ENCODE measurements around the gene INSR. TPM values are rescaled to one million over a fixed set of nuclear protein-coding genes. Genes with fewer than 3 reads are reported as not detected.
A peak's percentile ranks its signal among the peaks of the same experiment; 100 is the strongest.

The INSR gene
- total RNA-seq, 1 experiment from 2014 or later: 2.5 TPM

DNA sequence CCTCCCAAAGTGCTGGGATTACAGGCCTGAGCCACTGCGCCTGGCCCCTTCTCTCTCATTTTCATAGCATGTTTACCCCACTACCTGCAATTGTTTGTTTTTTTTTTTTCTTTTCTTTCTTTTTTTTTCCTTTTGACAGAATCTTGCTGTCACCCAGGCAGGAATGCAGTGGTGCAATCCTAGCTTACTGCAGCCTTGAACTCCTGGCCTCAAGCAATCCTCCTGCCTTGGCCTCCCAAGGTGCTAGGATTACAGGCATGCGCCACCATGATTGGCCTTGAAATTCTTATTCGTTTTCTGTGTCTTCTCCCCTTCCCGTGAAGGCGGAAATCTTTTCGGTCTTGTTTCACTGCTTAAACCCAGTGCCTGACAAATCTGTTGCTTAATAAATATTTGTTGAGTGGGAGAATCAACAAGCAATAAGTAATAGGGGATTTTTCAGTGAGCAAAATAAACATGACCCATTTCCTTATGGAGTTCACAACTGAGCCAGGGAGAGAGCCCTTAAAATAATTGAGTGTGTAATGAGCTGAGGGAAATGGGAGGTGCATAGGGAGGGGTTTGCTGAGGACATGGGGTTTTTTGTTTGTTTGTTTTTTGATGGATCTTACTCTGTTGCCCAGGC is 1.8 kb upstream of the INSR start:
- in situ Hi-C loops (cut with HindIII; ENCODE audit: low pct_unique_long_range_greater_than_20kb, low sequenced_read_pairs): no loop called here
- H3K9me3 ChIP-seq (ENCODE audit: control insufficient read depth, insufficient read depth, low read depth, low read length): no peaks in the 10 kb centered on the region
- ATAC-seq (no peak), DNase-seq (ENCODE audit: low read depth, low spot score) (no peak)
- intact Hi-C loops (cut with micrococcal nuclease; ENCODE audit: unreplicated experiment): no loop called here
- no peak overlapping the region for H3K4me3 ChIP-seq (ENCODE audit: low read depth in 2 of 2, low read length in 2 of 2)
- ChIA-PET CTCF (no interaction called here), POLR2A (no interaction called here)
- H3K36me3 ChIP-seq (ENCODE audit: control insufficient read depth, insufficient read depth, low read length): no peaks in the 10 kb centered on the region
- no peak overlapping the region for H3K27ac ChIP-seq (ENCODE audit: low read length)
- BruUV-seq (replicated peaks): no TSS peak
- no peaks in the 10 kb centered on the region for H3K27me3 ChIP-seq (ENCODE audit: control insufficient read depth, insufficient read depth, low read length)
- no peaks in the 10 kb centered on the region for H3K4me1 ChIP-seq (ENCODE audit: control insufficient read depth, insufficient read depth, low read length)
- TF ChIP-seq, protein P1, sequence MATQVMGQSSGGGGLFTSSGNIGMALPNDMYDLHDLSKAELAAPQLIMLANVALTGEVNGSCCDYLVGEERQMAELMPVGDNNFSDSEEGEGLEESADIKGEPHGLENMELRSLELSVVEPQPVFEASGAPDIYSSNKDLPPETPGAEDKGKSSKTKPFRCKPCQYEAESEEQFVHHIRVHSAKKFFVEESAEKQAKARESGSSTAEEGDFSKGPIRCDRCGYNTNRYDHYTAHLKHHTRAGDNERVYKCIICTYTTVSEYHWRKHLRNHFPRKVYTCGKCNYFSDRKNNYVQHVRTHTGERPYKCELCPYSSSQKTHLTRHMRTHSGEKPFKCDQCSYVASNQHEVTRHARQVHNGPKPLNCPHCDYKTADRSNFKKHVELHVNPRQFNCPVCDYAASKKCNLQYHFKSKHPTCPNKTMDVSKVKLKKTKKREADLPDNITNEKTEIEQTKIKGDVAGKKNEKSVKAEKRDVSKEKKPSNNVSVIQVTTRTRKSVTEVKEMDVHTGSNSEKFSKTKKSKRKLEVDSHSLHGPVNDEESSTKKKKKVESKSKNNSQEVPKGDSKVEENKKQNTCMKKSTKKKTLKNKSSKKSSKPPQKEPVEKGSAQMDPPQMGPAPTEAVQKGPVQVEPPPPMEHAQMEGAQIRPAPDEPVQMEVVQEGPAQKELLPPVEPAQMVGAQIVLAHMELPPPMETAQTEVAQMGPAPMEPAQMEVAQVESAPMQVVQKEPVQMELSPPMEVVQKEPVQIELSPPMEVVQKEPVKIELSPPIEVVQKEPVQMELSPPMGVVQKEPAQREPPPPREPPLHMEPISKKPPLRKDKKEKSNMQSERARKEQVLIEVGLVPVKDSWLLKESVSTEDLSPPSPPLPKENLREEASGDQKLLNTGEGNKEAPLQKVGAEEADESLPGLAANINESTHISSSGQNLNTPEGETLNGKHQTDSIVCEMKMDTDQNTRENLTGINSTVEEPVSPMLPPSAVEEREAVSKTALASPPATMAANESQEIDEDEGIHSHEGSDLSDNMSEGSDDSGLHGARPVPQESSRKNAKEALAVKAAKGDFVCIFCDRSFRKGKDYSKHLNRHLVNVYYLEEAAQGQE (IDR thresholded peaks at IDR 0.05; ENCODE audit: insufficient read depth in 1 of 2, low read depth in 2 of 2, low read length in 1 of 2): no peak
- no peak for TF ChIP-seq TCF7L2 (IDR thresholded peaks at IDR 0.05; ENCODE audit: low read depth, low read length)
- TF ChIP-seq, protein P2, sequence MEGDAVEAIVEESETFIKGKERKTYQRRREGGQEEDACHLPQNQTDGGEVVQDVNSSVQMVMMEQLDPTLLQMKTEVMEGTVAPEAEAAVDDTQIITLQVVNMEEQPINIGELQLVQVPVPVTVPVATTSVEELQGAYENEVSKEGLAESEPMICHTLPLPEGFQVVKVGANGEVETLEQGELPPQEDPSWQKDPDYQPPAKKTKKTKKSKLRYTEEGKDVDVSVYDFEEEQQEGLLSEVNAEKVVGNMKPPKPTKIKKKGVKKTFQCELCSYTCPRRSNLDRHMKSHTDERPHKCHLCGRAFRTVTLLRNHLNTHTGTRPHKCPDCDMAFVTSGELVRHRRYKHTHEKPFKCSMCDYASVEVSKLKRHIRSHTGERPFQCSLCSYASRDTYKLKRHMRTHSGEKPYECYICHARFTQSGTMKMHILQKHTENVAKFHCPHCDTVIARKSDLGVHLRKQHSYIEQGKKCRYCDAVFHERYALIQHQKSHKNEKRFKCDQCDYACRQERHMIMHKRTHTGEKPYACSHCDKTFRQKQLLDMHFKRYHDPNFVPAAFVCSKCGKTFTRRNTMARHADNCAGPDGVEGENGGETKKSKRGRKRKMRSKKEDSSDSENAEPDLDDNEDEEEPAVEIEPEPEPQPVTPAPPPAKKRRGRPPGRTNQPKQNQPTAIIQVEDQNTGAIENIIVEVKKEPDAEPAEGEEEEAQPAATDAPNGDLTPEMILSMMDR (IDR thresholded peaks at IDR 0.05): no peak
- TF ChIP-seq POLR2AphosphoS5 (IDR thresholded peaks at IDR 0.05; ENCODE audit: low read depth, low read length): no peak
- TF ChIP-seq SIN3A (IDR thresholded peaks at IDR 0.05; ENCODE audit: borderline replicate concordance, insufficient read depth, low read depth, low read length): no peak

DNA sequence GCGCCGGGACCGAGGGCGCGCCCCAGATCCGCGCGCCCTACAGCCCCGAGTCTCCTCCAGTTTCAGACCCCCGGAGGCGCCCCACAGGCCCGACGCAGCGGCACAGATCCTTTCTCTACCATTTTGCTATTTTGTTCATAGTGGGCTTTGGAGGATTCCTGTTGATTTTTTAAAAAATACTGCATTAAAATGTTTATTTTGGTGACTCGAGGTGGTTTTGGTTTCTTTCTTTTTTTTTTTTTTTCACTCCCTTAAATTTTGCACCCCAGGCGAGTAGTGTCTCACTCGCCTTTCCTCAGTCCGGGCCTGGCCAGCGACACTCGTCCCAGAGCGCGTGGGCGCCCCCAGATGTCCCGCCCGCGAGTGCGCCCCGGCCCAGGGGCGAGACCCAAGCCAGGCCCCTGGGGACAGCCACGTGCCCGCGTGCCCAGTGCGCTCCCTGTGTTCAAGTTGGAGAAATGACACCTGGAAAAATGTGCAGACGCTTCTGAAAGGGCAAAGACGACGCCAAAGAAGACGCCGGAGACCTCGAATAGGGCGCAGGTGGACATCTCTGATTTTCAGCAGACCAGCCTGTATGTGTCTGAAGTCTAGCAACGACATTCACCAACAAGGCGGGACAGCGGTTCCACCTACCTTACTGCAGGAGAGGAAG is 471 bp upstream of the INSR start:
- no TSS peak for BruUV-seq (replicated peaks)
- no peak for DNase-seq (ENCODE audit: low read depth, low spot score)
- Histone ChIP-seq H3K4me3 (ENCODE audit: low read depth in 2 of 2, low read length in 2 of 2) (peak overlapping the region; percentile 47 to 56), H3K27ac (ENCODE audit: low read length) (no peak overlapping the region), H3K27me3 (ENCODE audit: control insufficient read depth, insufficient read depth, low read length) (no peaks in the 10 kb centered on the region), H3K4me1 (ENCODE audit: control insufficient read depth, insufficient read depth, low read length) (no peaks in the 10 kb centered on the region), H3K36me3 (ENCODE audit: control insufficient read depth, insufficient read depth, low read length) (no peaks in the 10 kb centered on the region), H3K9me3 (ENCODE audit: control insufficient read depth, insufficient read depth, low read depth, low read length) (no peaks in the 10 kb centered on the region)
- POLR2A ChIA-PET: no interaction called here
- TF ChIP-seq SIN3A (IDR thresholded peaks at IDR 0.05; ENCODE audit: borderline replicate concordance, insufficient read depth, low read depth, low read length) (no peak), TCF7L2 (IDR thresholded peaks at IDR 0.05; ENCODE audit: low read depth, low read length) (no peak), POLR2AphosphoS5 (IDR thresholded peaks at IDR 0.05; ENCODE audit: low read depth, low read length) (no peak)
- TF ChIP-seq, protein P2 (IDR thresholded peaks at IDR 0.05): no peak; the same call in 1 of the 2 replicates
- TF ChIP-seq, protein P1 (IDR thresholded peaks at IDR 0.05; ENCODE audit: insufficient read depth in 1 of 2, low read depth in 2 of 2, low read length in 1 of 2): no peak
- in situ Hi-C loops (cut with HindIII; ENCODE audit: low pct_unique_long_range_greater_than_20kb, low sequenced_read_pairs): no loop called here
- CTCF ChIA-PET: no interaction called here
- intact Hi-C loops (cut with micrococcal nuclease; ENCODE audit: unreplicated experiment): no loop called here
- peak; percentile 59 for ATAC-seq

All from Panc1 (cell line).